Effector CD4-positive, alpha-beta T cell (primary cell): Measurements from ENCODE around the gene PDK1.

Experiments
- DNase-seq: peaks from one replicate; pipeline ENCODE4 v3.0.0-alpha.2; 2020

Gene PDK1

DNA sequence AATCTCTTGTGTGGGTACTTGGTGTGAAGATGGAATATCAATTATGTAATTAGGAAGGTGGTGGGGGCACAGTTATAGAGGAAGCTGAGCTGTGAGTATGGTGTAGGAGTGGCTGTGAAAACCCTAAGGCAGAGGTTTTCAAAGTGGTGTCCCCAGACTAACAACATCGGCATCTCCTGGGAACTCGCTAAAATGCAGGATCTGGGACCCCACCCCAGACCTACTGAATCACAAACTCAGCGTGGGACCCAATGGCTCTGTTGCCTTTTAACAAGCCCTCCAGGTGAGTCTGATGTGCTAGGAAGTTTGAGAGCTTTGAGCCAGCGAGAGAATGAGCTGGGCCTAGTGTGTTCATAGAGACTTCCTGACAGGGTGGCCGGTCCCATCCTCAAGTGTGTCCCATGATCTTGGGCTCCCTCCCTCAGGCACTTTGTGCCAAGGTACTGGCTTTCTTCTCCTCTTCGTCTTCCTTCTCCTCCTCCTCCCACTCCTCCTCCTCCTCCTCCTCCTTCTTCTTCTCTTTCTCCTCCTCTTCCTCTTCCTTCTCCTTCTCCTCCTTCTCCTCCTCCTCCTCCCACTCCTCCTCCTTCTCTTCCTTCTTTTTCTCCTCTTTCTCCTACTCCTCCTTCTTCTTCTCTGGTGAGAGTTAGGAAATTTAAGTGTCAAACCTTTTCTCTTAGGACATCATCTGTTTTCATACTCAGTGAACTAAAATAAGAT is 86.6 kb downstream of the PDK1 start:
- no peak for DNase-seq

DNA sequence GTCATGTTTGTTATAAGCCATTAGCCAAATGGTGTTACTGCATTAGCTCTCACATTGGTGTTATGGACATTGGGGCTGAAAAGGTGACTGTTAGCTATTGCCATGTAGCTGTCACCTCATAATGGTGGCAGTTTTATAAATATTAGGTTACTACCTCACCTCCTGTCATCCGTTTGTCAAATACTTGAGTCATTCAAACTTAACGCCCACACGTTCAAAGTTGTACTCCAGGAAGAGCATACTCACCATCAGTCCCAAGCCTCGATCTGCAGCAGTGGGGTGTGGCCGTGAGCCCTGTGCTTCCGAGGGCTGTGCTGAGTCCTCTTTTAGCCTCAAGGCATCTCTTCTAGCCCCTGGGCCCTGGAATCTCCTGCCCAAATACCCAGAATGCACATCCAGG is 87.3 kb downstream of the PDK1 start:
- no peak for DNase-seq

DNA sequence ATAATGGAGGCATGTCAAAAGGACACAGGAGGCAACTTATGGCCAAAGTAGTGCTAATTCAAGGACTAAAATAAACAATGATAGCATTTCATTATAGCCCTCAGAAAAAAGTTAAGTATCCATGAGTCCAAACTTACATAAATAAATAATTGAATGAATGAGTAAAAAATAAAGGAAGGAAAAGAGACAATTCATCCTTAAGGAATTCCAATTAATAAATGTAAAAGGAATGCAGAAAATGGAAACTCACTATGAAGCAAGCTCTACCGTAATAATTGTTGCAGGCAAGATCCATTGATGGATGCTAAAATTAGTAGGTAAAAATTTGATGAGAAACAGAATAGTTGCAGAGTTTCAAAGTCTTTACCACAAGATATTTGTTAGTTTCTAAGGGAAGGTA is 91.5 kb downstream of the PDK1 start:
- no peak for DNase-seq

DNA sequence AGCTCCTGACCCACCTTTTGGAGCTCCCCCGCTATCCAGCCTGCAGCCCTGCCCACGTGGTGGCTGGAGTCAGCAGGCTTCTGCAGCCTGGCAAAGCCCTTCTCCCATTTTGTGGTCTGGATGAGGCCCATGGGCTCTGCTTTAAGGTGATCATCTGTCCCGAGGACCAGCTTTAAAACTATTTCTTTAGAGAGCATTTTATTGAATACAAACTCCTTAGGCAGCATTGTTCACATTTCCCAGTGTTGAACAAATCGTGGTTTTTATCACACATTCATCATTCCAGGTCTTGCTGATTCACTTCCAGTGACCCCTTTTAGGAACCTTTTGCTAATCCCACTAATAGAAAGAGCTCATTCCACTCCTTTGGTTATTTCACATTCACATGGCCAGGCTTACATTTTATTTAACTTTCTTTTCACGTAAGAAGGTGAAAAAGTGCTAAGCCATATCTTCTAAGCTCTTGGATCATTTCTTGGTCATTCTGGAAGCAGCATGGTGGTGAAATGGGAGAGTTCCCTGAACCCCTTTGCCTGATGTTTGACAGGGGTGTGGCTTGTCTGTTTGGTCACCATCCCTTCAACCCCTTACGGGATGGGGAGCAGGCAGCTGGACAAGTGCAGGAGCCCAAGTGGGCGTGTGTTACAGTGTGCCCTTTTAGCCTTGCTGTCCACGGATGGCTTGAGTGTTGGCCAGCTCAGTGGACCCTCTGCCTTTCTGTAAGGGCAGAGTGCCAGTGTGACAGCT is 99.4 kb downstream of the PDK1 start:
- no peak for DNase-seq

DNA sequence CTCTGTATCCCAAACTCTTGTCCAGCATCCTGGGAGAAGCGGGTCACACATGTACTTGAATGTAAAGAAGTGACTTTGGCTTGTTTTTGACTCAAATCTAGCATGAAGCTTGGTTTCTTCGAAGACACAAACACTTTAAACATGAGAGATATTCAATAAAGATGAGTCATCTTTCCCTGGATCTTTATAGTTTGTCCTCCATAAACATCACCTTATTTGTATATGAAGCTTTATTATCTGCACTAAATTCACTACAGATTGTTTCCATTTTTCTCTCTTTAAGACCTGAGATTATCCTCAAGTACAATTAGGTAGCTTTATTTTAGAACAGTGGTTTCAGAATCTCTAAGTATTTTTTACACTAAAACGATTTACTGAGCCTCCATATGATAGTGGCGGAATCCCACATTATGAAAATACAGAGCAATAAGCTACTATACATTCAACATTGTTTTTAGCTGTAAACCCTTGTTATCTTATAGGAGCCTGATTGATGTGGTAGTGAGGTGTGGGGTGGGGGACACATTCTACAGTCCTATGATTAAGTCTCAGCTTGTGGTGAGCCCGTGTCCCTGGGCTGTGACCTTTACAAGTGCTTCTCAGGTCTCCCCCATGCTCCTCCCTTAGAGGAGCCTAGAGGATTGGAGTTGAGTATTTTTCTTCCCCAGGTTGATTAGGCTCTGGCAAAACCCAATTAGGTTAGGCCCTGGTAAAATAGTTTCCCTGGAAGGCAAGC is 100.1 kb downstream of the PDK1 start:
- no peak for DNase-seq
